ENCODE measurements around the gene SPAG8.

SPAG8 gene

DNA sequence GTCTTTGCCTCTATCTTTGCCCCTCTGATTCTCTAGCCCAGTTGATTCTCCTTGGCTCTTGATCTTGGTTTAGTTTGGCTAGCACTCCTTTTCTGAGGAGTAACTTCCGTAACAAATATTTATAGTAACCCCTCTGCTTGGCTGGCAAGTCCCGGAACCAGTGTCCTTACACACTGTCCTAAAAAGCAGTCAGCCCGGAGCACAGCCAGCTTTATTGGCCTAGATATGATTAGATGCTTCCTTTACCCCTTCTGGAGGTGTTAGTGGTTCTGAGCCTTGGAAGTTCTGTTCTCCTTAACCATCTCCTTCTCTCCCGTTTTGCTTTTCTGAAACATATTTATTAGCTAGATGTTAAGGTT, 41.0 kb downstream of the SPAG8 start:
- DNase-seq, result no peak

DNA sequence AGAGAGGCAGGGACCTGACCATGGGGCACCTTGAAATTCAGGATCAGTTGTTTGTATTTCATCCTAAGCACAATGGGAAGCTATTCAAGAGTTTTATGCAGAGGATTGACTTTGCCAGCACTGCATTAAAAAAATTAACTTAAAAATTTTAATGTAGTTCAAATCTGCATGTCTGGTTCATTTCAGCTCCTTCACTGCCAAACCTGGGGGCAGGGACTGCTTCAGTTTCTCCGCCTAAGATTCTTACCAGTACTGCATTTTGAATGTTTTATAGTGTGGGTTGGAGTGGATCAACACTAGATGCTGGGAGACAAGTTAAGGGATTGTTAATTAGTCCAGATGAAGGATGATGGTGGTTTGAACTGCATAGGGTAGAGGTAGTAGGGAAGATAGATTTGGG, 42.3 kb downstream of the SPAG8 start:
- no peak for DNase-seq

DNA sequence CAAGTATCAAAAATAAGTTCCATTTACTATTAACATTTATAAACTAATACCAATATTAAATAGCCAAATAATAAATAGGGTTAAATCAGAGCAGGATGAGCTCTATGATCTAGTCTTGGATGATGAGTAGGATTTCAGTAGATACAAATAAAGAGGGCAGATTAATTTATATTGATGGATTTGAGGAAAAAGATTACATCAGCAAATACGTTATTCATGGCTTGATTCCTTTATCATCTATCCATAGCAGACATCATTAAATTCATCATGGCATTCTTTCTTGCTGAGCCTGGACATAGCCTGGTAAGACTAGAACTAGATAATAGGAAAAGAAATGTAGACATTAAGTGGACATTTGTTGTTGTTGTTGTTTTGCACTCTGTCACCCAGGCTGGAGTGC, 44.6 kb downstream of the SPAG8 start:
- no peak for DNase-seq

DNA sequence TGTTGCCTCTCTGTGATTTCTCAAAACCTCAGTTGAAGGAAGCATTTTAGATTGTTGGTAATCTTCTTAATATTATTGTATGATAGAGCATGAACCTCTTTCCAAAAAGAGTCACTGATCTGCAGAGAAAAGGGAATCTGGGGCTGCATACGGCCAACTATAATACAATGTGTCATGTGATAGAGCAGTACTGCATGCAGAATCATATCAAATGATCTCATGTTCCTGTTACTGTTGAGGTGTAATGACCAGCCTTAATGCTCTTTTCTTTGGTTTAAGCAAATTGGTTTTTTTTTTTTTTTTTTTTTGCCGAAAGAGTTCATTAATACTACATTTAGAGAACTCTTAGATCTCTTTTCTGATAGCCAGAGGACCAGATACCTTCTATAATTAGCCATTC, 45.1 kb downstream of the SPAG8 start:
- DNase-seq, result no peak

DNA sequence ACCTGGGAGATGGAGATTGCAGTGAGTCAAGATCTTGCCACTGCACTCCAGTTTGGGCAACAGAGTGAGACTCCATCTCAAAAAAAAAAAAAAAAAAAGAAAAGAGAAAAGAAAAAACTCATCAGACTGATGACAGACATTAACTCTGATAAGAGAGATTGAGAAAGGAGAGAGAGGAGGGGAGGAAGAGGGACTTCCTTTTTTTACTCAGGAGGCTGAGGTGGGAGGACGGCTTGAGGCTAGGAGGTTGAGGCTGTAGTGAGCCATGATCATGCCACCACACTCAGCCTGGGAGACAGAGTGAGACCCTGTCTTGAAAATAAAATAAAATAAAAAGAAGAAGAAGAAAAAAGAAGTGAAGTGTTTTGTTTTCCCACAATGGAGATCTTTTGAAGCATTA, 48.3 kb downstream of the SPAG8 start:
- no peak for DNase-seq

DNA sequence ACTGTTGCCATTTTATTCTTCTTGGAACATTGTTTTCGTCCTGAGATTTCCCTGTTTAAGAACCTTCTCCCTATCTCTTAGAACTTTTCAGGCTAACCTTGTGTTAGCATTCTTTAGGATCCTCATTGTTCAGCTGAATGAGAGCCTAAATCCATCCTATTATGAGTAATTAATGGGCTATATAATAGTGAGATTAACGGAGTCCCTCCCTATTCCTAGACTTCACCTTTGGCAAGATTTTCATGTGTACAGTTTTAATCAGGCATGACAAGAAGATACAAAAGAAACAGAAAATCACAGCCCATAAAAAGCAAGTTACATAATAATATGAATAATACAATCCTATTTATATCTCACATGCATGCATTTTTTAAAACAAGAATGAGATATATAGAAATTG, 48.9 kb downstream of the SPAG8 start:
- DNase-seq, result no peak

DNA sequence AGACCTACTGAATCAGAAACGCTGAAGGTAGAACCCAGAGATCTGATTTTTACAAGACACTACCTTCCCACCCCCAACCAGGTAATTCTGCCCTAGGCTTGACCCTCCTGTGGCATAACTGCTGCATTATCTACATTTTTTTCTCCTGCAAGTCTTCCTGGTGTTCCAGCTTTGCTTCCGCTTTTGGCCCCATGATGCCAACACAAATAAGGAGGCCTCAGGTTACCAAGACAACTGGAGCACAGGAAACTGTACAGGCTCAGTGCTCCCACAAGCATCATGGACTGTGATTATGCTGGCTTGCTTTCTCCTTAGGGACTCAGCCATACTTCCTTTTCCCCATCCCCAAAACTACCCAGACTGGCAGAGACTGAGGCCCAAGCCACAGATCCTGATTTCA, 51.4 kb downstream of the SPAG8 start:
- DNase-seq, result no peak

DNA sequence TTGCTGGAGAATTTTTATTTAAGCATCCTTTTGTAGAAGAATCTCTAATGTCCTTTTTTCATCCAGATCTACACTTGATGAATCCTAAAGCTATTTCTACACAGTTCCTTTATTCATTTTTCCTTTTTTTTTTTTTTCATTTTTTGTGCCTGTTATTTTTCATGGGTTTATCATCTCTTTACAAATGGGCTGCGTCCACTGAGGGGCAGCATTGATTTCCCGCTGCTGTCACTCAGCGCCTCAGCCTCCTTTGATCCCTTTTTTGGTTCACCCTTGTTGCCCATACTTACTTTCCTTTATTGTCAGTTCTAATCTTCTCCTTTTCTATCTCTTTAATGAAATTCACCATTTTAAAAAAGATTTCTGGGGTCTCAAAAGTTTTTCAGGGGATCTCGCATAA, 52.3 kb downstream of the SPAG8 start:
- no peak for DNase-seq
